Measurements from ENCODE around the gene NDUFA6.

NDUFA6 gene

DNA sequence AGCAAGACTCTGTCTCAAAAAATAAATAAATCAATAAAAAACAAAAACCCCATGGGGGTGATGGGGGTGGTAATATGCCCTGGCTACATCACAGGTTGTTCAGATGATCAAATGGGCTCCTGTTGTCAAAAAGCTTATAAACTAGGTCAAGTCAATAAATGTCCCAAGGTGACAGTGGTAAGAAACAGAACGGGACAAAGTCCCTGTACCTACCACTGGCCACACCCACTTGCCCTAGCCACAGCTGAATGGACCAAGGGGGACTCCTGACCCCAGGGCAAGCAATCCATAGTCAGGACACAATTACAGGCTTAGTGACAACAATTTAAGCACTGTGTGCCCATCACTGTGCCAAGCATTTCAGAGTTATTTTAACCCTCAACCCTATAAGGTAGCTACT, 25.9 kb downstream of the NDUFA6 start:
- FAIRE-seq (no peak), DNase-seq (ENCODE audit: insufficient read length) (no peak)
- no peak for TF ChIP-seq POLR2AphosphoS5 (IDR thresholded peaks at IDR 0.05; ENCODE audit: low read depth, low read length)
- no peak for TF ChIP-seq TAF1 (IDR thresholded peaks at IDR 0.05; ENCODE audit: borderline replicate concordance, low read depth, low read length)
- TF ChIP-seq POLR2A (IDR thresholded peaks at IDR 0.05; ENCODE audit: low read depth, low read length): no peak

DNA sequence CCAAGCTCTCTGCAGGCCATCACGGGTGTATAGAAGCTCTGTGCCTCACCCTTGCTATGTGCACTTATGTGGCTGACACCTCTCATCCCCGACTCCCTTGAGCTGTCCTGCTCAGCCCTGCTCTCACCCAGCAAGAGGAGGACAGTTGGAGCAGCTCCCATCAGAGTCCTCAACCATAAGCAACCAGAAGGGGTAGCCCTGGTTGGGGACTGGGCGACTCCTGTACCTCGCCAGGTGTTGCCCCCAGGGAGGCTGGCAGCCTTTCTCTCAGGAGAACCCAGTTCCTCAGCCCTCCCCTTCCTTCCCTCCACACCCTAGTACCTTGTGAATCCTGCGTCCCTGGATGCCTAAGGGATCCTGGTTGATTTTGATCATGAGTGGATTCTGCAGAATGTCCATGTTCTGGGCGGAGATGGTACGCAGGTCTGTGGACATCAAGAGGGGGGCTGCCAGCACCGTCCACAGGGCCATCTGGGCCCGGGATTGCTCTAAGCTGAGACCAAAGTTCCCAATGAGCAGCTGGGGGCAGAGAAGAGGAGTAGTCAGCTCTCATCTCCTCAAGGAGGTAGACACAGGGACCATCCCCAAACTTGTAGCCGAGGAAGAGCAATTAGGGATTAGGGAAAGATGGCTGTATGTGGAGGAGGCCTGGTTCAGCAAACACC, 27.9 kb downstream of the NDUFA6 start:
- FAIRE-seq (no peak), DNase-seq (ENCODE audit: insufficient read length) (no peak)
- TF ChIP-seq POLR2A (IDR thresholded peaks at IDR 0.05; ENCODE audit: low read depth, low read length): no peak
- TF ChIP-seq TAF1 (IDR thresholded peaks at IDR 0.05; ENCODE audit: borderline replicate concordance, low read depth, low read length): no peak
- no peak for TF ChIP-seq POLR2AphosphoS5 (IDR thresholded peaks at IDR 0.05; ENCODE audit: low read depth, low read length)

DNA sequence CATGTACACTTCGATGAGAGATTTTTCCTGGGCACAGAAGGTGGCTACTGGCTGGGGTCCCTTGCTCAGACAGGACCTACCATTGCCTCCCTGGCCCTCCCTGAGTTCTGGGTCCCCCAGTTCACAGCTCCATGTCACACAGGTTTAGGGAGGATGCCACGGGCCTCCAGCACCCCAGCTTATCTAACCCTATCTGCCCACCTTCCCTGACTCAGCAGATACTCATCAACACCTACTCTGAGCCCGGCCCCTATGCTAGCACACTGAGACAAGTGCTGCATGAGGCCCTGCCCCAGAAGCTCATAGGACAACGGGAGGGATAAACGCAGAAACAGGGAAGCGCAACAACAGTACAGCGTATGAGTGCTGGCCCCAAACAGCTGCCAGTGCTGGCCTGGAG, 29.5 kb downstream of the NDUFA6 start:
- no peak for DNase-seq (ENCODE audit: insufficient read length)
- no peak for FAIRE-seq
- TF ChIP-seq POLR2AphosphoS5 (IDR thresholded peaks at IDR 0.05; ENCODE audit: low read depth, low read length) (no peak), POLR2A (IDR thresholded peaks at IDR 0.05; ENCODE audit: low read depth, low read length) (no peak), TAF1 (IDR thresholded peaks at IDR 0.05; ENCODE audit: borderline replicate concordance, low read depth, low read length) (no peak)

DNA sequence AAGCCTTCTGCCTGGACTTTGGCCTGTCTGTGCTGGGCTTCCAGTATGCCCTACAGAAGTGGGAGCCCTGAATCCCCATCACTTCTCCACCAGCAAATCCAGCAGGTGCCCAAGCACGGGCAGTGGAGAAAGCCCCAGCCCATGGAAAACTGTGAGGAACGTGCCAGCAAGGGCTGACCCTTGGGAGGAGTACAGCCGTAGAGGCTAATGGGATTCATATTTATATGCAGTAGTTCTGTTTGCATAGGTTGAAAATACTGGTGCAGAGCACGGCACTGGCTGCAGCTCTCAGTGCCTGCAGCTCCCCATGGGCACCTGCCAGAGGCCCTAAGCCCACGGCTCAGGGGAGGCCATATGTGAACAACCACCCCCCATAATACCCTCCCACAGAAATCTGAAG, 30.1 kb downstream of the NDUFA6 start:
- TF ChIP-seq POLR2AphosphoS5 (IDR thresholded peaks at IDR 0.05; ENCODE audit: low read depth, low read length) (no peak), TAF1 (IDR thresholded peaks at IDR 0.05; ENCODE audit: borderline replicate concordance, low read depth, low read length) (no peak), POLR2A (IDR thresholded peaks at IDR 0.05; ENCODE audit: low read depth, low read length) (no peak)
- FAIRE-seq (no peak), DNase-seq (ENCODE audit: insufficient read length) (no peak)

DNA sequence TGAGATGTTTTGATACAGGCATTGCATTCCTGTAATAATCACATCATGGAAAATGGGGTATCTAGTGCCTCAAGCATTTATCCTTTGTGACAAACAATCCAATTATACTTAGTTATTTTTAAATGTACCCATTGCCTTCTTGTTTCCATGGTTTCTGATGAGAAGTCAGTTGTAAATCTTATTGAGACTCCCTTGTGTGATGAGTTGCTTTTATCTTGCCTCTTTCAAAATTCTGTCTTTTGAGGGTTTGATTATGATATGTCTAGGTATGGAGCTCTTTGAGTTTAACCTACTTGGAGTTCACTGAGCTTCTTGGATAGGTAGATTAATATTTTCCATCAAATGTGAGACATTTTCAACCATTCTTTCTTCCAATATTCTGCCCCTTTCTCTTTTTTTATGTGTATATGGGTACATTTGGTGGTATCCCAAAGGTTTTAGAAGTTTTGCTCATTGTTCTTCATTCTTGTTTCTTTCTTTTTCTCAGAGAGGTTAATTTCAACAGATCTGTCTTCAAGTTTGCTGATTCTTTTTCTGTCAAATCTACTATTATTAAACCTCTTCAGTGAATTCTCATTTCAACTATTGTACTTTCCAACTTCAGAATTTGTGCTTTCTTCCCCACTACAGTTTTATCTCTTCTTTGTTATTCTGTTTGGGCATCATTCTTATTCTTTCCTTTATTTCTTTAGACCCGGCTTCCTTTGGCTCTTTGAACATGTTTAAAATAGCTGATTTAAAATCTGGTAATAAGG, 33.6 kb downstream of the NDUFA6 start:
- DNase-seq (ENCODE audit: insufficient read length): no peak
- TF ChIP-seq TAF1 (IDR thresholded peaks at IDR 0.05; ENCODE audit: borderline replicate concordance, low read depth, low read length) (no peak), POLR2AphosphoS5 (IDR thresholded peaks at IDR 0.05; ENCODE audit: low read depth, low read length) (no peak), POLR2A (IDR thresholded peaks at IDR 0.05; ENCODE audit: low read depth, low read length) (no peak)
- no peak for FAIRE-seq

DNA sequence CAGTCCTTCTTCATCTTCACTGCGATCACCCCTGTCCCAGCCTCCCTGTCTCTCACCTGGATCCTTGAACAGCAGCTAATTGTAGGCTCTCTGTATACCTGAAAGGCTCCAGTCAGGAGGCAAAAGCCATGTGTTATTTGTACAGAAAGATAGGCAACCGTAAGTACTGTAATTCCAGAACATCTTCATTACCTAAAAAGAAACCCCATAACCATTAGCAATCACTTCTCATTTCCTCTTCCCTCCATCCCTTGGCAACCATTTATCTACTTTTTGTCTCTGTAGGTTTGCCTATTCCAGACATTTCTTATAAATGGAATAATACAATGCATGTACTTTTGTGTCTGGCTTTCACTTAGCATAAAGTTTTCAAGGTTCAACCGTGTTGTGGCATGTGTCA, 37.8 kb downstream of the NDUFA6 start:
- TF ChIP-seq TAF1 (IDR thresholded peaks at IDR 0.05; ENCODE audit: borderline replicate concordance, low read depth, low read length): no peak
- FAIRE-seq: no peak
- DNase-seq (ENCODE audit: insufficient read length): no peak

DNA sequence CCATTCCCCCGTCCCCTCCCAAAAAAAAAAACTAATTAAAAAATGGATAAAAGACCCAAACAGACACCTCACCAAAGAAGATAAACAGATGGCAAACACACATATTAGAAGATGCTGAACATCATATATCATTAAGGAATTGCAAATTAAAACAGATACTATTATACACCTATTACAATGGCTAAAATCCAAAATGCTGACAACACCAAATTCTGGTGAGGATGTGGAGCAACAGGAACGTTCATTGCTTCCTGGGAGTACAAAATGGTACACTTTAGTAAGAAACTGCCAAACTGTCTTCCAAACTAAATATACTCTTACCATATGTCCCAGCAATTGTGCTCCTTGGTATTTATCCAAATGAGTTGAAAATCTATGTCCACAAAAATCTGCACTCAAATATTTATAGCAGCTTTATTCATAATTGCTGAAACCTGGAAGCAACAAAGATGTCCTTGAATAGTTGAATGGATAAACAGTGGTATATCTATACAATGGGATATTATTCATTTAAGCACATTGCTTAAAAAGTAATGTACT, 39.9 kb downstream of the NDUFA6 start:
- DNase-seq (ENCODE audit: insufficient read length) (no peak), FAIRE-seq (no peak)
- TF ChIP-seq TAF1 (IDR thresholded peaks at IDR 0.05; ENCODE audit: borderline replicate concordance, low read depth, low read length): no peak
- no peak for TF ChIP-seq POLR2A (IDR thresholded peaks at IDR 0.05; ENCODE audit: low read depth, low read length)
- TF ChIP-seq POLR2AphosphoS5 (IDR thresholded peaks at IDR 0.05; ENCODE audit: low read depth, low read length): no peak

DNA sequence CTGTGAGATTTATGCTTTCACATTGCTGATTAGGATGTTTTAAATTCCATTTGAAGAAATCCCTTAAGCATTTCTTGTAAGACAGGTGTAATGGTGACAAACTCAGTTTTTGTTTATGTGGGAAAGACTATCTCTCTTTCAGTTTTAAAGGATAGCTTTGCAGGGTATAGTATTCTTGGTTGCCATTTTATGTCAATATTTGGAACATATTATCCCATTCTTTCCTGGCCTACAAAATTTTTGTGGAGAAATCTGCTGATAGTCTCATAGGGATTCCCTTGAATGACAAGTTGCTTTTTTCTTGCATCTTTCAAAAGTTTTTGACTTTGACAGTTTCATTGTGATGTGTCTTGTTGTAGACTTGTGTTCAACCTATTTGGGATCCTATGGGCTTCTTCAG, 48.8 kb downstream of the NDUFA6 start:
- DNase-seq (ENCODE audit: insufficient read length) (no peak), FAIRE-seq (no peak)
- TF ChIP-seq TAF1 (IDR thresholded peaks at IDR 0.05; ENCODE audit: borderline replicate concordance, low read depth, low read length) (no peak), POLR2AphosphoS5 (IDR thresholded peaks at IDR 0.05; ENCODE audit: low read depth, low read length) (no peak), POLR2A (IDR thresholded peaks at IDR 0.05; ENCODE audit: low read depth, low read length) (no peak)

DNA sequence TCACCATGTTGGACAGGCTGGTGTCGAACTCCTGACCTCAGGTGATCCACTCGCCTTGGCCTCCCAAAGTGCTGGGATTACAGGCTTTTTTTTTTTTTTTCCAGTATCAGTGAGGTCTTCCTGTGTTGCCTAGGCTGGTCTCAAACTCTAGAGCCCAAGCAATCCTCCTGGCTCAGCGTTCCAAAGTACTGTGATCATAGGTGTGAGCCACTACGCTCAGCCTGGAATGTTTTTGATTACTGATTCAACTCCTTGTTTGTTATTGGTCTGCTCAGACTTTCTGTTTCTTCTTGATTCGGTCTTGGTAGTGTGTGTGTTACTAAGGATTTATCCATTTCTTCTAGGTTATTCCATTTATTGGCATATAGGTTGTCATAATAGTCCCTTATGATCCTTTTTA, 51.3 kb downstream of the NDUFA6 start:
- DNase-seq (ENCODE audit: insufficient read length) (no peak), FAIRE-seq (no peak)
- no peak for TF ChIP-seq POLR2AphosphoS5 (IDR thresholded peaks at IDR 0.05; ENCODE audit: low read depth, low read length)
- TF ChIP-seq POLR2A (IDR thresholded peaks at IDR 0.05; ENCODE audit: low read depth, low read length): no peak
- no peak for TF ChIP-seq TAF1 (IDR thresholded peaks at IDR 0.05; ENCODE audit: borderline replicate concordance, low read depth, low read length)
